Endothelial cell of umbilical vein (primary cell): Measurements from ENCODE around the gene ATIC.

ENCODE experiments used
- EZH2 ChIP-seq: IDR thresholded peaks from 2 replicates; pipeline ENCODE4 v1.6.1; 2012; ENCODE audit warnings: borderline replicate concordance, low read depth, mild to moderate bottlenecking, moderate library complexity, low read length, inconsistent platforms; ENCODE audit not compliant: severe bottlenecking
- JUN ChIP-seq: IDR thresholded peaks from 2 replicates; pipeline ENCODE4 v1.6.1; 2011; ENCODE audit warnings: borderline replicate concordance, low read depth; ENCODE audit not compliant: insufficient read length, insufficient read depth
- POLR2A ChIP-seq: IDR thresholded peaks from 2 replicates; pipeline ENCODE4 v1.6.1; 2012; ENCODE audit warnings: low read depth, mild to moderate bottlenecking, control low read depth, low read length
- POLR2AphosphoS5 ChIP-seq: IDR thresholded peaks from 2 replicates; pipeline ENCODE4 v1.6.1; 2012; ENCODE audit warnings: low read depth, mild to moderate bottlenecking, control low read depth, low read length, moderate library complexity; ENCODE audit not compliant: insufficient read depth
- TF ChIP-seq, protein P1 (sequence below), 2 donors: IDR thresholded peaks; 1 replicate in 1 of 2; 2 replicates in 1 of 2; pipeline ENCODE4 v1.5.1; 2011; ENCODE audit warnings: low read length in 2 of 2, mild to moderate bottlenecking in 2 of 2, moderate library complexity in 2 of 2, control low read depth in 1 of 2, inconsistent platforms in 1 of 2, low read depth in 1 of 2; ENCODE audit not compliant: insufficient read depth in 1 of 2; ENCODE audit errors: extremely low read depth in 1 of 2

- TF ChIP-seq JUN, result no peak
- no peak for TF ChIP-seq POLR2A
- TF ChIP-seq, protein P1, sequence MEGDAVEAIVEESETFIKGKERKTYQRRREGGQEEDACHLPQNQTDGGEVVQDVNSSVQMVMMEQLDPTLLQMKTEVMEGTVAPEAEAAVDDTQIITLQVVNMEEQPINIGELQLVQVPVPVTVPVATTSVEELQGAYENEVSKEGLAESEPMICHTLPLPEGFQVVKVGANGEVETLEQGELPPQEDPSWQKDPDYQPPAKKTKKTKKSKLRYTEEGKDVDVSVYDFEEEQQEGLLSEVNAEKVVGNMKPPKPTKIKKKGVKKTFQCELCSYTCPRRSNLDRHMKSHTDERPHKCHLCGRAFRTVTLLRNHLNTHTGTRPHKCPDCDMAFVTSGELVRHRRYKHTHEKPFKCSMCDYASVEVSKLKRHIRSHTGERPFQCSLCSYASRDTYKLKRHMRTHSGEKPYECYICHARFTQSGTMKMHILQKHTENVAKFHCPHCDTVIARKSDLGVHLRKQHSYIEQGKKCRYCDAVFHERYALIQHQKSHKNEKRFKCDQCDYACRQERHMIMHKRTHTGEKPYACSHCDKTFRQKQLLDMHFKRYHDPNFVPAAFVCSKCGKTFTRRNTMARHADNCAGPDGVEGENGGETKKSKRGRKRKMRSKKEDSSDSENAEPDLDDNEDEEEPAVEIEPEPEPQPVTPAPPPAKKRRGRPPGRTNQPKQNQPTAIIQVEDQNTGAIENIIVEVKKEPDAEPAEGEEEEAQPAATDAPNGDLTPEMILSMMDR (IDR thresholded peaks at IDR 0.05; ENCODE audit: extremely low read depth in 1 of 2, insufficient read depth in 1 of 2, low read depth in 1 of 2, low read length in 2 of 2), result no peak
- no peak for TF ChIP-seq POLR2AphosphoS5
- no peak for TF ChIP-seq EZH2
Measured at GRCh38 chr2:215286309-215286708, 25.6 kb upstream of the ATIC start.
